HG02610 (cell line): Measurements from ENCODE around the gene TMEM178B.

ENCODE experiments used
- ATAC-seq: cut with Tn5 transposase; IDR thresholded peaks from one replicate; pipeline ENCODE4 v1.9.1; 2021; ENCODE audit warnings: mild to moderate bottlenecking, moderate library complexity; ENCODE audit not compliant: unreplicated experiment

TMEM178B gene

GRCh38 chr7:141511316-141511675 lies 437.4 kb downstream of the TMEM178B start:
- ATAC-seq, result no peak

GRCh38 chr7:141511676-141512396 lies 438.0 kb downstream of the TMEM178B start:
- no peak for ATAC-seq

- no peak for ATAC-seq
These were observed 438.7 kb downstream of the TMEM178B start for GRCh38 chr7:141512597-141512996.

- ATAC-seq, result no peak
These were observed 439.9 kb downstream of the TMEM178B start for GRCh38 chr7:141513720-141514119.

GRCh38 chr7:141515941-141516340 lies 442.1 kb downstream of the TMEM178B start:
- ATAC-seq, result no peak

- no peak for ATAC-seq
These were observed 445.8 kb downstream of the TMEM178B start for GRCh38 chr7:141519623-141520022.

GRCh38 chr7:141522657-141523342 lies 448.9 kb downstream of the TMEM178B start:
- peak; percentile 77 for ATAC-seq

- no peak for ATAC-seq
These were observed 452.2 kb downstream of the TMEM178B start for GRCh38 chr7:141525973-141526514.

- no peak for ATAC-seq
These were observed 453.2 kb downstream of the TMEM178B start for GRCh38 chr7:141527076-141527475.

GRCh38 chr7:141528399-141528798 lies 454.5 kb downstream of the TMEM178B start:
- ATAC-seq, result no peak
